ENCODE results near the gene ZNF524.
"Not testable (repeated sequence)": the region's sequence is repeated elsewhere in the genome, so short reads cannot be mapped to it uniquely, and the experiment has no call there.

ZNF524 gene

DNA sequence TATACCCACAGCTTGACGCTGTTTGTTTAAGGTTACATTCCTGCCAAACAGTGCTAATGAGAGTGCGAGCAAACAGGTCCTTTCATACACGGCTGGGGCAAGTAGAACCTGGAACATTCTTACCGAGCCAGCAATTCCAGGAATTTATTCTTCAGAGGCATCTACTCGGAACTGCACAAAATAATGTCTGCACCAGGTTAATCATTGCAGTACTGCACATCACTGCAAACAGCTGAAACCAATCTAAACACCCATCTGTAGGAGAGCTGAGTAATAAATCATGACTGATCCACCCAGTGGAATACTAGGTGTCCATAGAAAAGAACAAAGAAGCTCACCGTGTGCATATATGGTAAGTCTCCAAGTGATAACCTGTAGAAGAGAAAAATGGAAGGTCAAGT lies 18.3 kb upstream of the ZNF524 start:
- no peak for DNase-seq

GRCh38 chr19:55582284-55582683 lies 17.8 kb upstream of the ZNF524 start:
- DNase-seq, result not testable (repeated sequence)

- not testable (repeated sequence) for DNase-seq
These were observed 16.2 kb upstream of the ZNF524 start for GRCh38 chr19:55583897-55584296.

- DNase-seq, result no peak
These were observed 15.2 kb upstream of the ZNF524 start for GRCh38 chr19:55584871-55585270.

DNA sequence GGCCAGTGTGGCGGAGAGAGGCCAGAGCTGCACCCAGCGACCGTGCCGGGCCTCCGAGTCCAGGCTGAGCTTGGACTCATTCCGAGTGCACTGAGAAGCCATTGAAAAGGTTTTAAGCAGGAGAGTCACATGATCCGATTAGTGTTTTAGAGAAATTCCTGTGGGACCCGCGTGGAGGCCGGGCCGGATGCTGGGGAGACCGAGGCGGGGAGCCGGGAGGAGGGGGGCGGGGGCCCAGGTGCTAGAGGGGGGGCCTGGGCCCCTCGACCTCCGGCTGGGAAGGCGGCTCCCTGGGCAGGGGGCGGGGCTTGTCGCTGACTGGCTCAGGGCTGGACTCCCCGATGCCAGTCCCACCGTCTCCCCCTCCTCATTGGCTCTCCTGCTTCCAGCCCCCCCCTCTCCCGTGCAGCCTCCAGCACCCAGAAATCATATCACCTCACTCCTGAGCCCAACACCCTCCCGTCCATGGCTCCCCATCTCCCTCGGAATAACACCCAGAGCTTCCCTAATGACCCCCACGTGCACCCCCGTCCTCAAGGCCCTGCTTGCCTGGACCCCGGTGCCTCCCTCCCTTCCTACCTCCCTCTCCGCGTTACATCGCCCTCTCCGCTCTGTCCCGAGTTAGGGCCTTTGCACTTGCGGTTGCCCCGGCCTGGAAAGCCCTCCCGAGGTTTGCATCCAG lies 14.3 kb upstream of the ZNF524 start:
- no peak for DNase-seq

GRCh38 chr19:55586976-55587668 lies 13.0 kb upstream of the ZNF524 start:
- peak; percentile 80 for DNase-seq

- no peak for DNase-seq
These were observed 11.3 kb upstream of the ZNF524 start for GRCh38 chr19:55588738-55589137.

DNA sequence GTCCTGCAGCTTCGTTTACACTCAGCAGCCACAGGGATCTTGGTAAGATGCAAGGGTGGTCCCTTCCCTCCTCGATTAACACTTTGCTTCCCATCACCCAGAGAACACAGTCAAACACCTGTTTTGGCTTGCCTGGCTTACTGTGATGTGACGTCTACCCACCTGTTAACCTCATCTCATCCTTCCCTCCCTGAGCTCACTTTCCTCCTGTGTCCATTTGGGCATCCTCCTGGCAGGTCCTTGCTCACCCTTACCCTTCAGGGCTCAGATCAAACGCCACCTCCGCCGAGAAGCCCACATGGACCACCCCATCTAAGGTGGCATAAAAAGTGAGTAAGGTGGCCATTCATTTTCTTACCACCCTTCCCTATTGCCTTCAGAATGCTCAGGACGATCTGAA lies 10.0 kb upstream of the ZNF524 start:
- DNase-seq, result no peak

DNA sequence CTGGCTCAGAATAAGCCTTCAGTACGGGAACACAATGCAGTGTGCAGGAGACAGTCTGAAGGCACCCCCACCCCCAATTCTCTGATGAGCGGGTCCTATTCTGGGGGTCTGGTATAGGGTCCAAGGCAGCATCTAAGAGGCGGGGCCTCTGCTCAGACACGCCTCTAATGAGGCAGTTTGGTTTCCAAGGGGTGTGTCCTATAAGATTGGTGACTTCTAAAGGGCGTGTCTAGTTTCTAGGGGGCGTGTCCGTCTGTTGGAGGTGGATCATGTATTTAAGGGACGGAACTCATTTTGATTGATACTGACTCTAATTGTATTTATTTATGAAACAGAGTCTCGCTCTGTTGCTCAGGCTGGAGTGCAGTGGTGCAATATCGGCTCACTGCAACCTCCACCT lies 9.5 kb upstream of the ZNF524 start:
- no peak for DNase-seq

DNA sequence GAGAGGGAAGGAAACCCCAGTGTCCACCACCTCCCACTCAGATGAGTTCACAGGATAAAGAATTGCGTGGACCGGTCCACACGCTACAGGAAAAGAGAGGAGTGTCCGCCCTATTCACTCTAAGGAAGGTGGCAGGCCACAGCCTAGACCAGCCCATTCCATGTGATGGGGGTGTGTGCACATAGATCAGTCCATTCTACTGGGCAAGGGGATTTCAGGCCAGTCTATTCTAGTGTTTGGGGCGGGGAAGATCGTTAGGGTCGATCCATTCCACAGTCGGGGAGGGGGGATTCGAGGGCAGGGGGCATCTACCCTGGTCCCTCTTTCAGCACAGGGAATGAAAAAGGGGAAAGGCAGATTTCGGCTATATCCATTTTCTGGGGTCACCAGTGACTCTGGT lies 8.5 kb upstream of the ZNF524 start:
- DNase-seq, result no peak

DNA sequence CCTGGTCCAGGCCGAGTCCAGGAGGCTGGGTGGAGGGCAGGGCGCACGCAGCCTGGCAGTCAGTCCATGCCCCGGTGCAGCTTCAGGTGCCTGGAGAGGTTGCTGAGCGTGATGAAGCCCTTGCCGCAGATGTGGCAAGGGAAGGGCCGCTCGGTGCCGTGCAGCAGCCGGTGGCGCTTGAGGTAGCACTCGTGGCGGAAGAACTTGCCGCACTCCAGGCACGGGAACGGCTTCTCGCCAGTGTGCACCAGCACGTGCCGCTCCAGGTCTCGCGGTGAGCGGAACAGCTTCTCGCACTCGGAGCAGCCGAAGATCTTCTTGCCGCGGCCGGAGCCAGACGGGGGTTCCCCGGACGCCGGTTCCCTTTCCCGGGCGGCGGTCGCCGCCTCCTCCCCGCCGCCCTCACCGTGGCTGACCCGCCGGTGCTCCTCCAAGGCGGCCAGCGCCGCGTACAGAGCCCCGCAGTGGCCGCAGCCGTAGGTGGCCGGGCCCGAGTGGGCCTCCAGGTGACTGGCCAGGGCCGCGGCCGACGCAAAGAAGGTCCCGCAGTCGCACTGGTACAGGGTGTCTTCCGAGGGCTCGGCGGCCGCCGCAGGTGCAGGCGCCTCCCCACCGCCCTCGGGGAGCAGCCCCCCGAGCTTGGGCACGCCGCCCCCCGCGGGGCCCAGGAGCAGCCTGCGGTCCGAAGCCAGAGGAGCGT lies 7.5 kb upstream of the ZNF524 start:
- DNase-seq, result no peak

DNA sequence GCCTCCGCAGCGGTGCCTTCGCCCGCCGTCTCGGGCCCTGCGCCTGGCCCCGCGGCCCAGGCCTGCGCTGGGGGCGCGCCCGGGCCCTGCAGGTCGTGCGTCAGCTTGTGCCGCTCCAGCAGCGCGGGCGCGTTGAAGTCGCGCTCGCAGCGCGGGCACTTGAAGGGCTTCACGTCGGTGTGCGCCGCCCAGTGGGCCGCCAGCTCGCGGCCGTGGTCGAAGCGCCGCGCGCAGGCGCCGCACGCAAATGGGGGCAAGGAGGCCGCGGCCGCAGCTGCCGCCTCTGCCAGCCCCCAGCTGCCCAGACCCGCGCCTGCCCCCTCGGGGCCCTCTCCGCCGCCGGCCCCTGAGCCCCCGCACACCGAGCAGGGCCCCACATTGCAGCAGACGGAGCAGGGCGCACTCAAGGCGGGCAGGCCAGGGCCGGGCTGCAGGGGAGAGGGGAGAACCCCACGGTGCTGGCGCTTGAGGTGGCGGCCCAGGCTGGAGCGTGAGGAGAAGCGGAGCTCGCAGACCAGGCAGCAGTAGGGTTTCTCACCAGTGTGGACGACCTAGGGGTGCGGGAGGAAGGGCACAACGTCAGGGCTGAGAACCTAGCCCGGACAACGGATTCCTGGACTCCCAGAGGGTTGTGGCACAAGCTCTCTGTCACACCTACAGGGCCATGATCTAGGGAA lies 6.9 kb upstream of the ZNF524 start:
- DNase-seq, result no peak

GRCh38 chr19:55594996-55595545 lies 5.0 kb upstream of the ZNF524 start:
- DNase-seq, result no peak

DNA sequence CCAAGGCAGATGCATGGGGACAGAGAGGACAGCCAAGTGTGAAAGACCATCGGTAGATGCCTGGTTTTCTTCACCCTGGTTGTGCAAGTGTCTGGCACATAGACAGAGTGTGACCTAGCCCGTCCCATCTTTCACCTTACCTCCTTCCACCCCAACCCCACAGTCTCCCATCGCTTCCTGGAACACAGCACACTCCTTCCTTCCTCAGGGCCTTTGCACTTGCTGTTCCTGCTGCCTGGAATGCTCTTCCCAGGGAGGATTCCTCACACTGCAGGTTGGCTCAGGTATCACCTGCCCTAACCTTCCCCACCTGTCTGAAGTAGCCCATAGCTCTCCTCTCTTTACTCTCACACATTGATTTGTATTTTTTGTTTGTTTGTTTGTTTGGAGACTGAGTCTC lies 3.8 kb upstream of the ZNF524 start:
- DNase-seq, result no peak

DNA sequence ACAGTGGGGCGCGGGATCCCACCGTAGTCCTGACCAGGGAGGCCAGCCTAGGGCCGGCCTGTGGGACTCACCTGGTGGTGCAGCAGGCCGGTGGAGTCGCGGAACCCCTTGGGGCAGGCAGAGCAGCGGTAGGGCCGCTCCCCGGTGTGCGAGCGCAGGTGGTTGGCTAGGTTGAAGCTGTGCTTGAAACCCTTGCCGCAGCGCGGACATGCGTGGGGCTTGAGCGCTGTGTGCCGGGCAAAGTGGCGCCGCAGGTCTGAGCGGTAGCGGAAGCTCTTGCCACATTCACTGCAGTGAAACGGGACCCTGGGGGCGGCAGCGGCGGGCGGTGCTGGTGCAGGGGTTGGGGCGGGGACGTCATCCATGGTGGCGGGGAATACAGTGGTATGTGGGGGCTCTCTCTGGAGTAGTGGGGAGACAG lies 2.6 kb upstream of the ZNF524 start:
- no peak for DNase-seq

DNA sequence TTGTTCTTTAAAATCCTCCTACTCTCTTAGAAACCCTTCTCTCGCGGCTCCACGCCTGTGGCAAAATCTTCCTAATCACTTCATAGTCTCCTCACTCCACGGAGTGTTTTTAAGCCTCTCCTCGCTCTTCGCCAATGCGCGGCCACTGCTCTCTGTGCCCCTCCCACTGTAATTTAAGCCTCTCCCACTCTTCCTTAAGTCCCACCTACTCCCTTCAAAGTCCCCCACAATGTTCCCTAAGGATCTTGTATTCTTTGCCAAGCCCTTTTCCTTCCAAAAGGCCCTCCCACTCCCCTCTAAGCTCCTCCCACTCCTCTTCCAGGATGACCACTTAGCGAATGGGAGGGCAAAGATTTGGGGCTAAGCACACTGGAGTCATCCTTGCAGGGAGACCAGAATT lies 2.1 kb upstream of the ZNF524 start:
- DNase-seq, result no peak

DNA sequence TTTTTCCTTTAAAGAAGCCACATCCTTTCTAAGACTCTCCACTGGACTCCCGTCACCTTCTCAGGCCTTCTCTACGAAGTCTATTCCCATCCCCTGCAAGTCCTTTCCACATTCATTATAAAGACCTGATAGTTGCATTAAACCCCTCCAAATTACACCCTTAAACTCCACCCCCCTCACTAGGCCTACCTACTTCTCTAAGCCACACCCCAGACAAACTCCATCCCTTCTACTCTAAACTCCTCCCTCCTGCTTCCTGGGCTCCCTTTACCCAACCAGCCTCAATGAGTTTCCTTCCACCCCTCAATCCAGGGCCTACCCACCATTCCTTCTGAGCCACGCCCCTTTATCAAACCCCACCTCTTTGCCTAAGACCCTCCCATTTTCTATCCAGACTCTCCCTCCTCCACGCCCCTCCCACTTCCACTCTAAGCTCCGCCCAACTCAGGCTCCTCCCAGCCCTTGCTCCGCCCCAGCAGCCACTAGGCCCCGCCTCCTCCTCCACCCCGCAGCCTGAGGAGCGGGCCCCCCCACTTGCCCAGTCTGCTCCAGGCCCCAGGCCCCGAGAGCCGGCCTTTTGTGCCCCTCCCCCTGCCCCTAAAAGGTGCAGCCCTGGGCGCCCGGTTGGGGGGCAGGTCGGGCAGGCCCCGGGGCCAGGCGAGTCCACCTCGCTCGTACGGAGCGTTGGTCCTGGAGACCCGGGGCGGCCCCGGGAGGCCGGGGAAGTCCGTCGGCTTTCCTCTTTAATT lies 1.2 kb upstream of the ZNF524 start:
- peak; percentile 93 for DNase-seq

GRCh38 chr19:55599468-55599841 lies 633 bp upstream of the ZNF524 start, which contains the start of gene FIZ1:
TSS of gene FIZ1 (minus strand) at chr19:55599517. CDS start at chr19:55597865, 1,652 bp downstream.
- DNase-seq, result peak; percentile 99

- no peak for DNase-seq
These were observed 557 bp downstream of the ZNF524 start for GRCh38 chr19:55600662-55601028.

GRCh38 chr19:55601084-55601483 lies 996 bp downstream of the ZNF524 start:
- DNase-seq, result no peak

DNA sequence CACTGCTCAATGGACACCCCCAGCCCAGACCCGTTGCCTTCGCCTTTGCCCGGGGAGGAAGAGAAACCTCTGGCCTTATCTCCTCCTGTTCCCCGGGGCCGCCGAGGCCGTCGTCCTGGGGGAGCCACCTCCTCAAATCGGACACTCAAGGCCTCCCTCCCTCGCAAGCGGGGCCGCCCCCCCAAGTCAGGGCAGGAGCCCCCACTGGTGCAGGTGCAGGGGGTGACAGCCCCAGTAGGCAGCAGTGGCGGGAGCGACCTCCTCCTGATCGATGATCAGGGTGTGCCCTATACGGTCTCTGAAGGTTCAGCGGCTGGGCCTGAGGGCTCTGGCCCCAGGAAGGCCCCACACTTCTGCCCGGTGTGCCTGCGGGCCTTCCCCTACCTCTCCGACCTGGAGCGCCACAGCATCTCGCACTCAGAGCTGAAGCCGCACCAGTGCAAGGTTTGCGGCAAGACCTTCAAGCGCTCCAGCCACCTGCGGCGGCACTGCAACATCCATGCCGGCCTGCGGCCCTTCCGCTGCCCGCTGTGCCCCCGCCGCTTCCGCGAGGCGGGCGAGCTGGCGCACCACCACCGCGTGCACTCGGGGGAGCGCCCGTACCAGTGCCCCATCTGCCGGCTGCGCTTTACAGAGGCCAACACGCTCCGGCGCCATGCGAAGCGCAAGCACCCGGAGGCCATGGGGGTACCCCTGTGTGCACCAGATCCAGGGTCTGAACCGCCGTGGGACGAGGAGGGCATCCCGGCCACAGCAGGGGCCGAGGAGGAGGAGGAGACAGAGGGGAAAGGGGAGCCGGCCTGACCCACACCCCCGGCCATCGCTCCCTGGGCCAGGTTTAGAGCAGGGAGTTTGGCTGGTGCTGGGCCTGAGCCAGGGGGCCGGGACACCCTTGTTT lies 2.3 kb downstream of the ZNF524 start:
- no peak for DNase-seq

Measured in GDM1 (cell line).